Measurements from ENCODE around the gene CIB4. TPM values are rescaled to one million over a fixed set of nuclear protein-coding genes. Genes with fewer than 3 reads are reported as not detected.

The CIB4 gene
- total RNA-seq, 4 donors from 2014 or later = not detected

DNA sequence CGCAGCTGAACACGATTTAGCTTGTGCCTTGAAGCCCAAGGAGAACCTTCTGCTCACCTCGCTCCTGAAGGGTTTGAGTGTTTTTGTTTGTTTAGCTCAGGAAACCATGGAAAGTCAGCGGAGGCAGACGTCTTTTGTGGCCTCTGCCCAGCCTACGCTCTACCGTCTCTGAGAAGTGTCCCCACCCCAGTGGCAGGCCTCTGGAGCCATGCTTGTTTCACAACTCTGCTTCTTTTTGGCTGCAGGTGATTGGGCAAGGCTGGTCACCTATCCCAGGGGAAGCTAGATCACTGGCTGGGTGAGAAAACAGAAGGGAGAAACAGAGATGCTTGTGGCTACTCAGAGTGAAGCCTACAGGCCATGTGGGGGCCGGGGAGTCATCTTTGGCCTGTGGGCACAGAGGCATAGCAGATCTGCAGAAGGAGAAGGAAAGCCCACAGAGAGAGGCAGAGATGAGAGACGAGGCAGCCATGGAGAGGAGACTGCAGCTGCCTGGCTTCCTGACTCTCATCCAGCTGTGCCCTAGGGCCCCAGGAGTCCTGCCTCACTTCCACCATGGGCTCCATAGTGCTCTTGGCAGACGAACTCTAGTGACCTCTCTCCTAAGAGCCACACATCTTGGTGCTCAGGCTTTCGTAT, 50.1 kb downstream of the CIB4 start:
- TF ChIP-seq CTCF (IDR thresholded peaks at IDR 0.05) = no peak
- no peak for ATAC-seq (ENCODE audit: low FRiP score)
- DNase-seq (ENCODE audit: low spot score) = no peak

DNA sequence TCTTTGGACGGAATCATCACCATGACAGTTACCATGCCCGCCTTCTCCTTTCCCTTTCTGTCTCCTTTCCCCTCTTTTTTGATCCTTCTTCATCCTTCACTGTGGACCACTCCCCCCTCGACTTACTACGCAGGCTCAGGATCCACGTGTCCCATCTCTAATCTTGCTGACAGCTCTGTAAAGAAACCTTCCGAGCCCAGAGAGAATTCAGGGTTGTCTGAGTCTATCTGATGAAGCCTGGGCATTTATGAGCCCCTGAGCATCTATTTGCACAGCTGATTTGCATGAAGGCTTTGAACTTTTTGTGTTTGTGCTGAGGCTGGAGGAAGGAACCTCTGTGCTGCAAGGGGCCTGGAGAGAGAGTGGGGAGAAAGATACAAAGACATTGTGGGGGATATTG, 50.7 kb downstream of the CIB4 start:
- ATAC-seq (ENCODE audit: low FRiP score) (no peak), DNase-seq (ENCODE audit: low spot score) (no peak)
- TF ChIP-seq CTCF (IDR thresholded peaks at IDR 0.05) = no peak

DNA sequence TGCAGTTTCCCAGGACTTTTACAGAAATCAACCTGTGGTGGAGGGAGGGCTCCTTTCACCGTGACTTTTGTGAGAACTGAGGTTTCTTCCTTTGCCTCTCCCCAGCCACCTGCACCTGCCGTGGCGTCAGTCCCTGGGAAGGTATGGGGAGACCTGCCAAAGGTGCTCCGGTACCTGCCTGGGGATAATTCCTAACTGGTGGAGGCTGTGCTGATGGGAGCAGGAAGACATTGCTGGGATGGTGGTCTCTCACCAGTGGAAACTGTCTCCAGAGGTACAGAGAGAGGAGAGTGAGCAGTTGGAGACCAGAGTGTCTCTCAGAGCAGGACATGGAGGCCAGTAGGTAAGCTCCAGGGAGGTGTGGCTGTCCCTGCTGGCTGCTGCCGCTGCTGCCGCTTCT, 52.6 kb downstream of the CIB4 start:
- ATAC-seq (ENCODE audit: low FRiP score) (no peak), DNase-seq (ENCODE audit: low spot score) (no peak)
- TF ChIP-seq CTCF (IDR thresholded peaks at IDR 0.05) = no peak

GRCh38 chr2:26587994-26588393, 53.2 kb downstream of the CIB4 start:
- no peak for DNase-seq (ENCODE audit: low spot score)
- TF ChIP-seq CTCF (IDR thresholded peaks at IDR 0.05) = no peak

DNA sequence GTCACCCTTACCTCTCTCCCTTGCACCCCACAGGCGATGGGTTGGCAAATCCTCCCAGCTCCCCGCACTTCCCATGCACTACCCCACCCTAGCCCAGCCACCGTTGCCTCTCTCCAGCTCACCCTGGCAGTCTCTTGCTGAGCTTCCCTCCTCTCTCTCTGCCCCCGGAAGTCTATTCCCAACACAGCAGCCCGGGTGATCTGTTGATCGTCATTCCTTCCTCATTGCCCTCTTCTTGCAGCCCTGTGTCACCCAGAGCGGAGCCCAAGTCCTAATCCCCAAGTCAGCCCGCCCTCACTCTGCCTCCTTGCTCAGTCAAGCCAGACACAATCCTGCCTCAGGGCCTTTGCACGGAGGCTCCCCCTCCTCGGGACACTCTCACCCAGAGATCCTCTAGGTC, 55.2 kb downstream of the CIB4 start:
- DNase-seq (ENCODE audit: low spot score) (no peak), ATAC-seq (ENCODE audit: low FRiP score) (no peak)
- TF ChIP-seq CTCF (IDR thresholded peaks at IDR 0.05) = no peak

More at GRCh38 chr2:26587994-26588393, 53.2 kb downstream of the CIB4 start:
- ATAC-seq (ENCODE audit: low FRiP score) = no peak

DNA sequence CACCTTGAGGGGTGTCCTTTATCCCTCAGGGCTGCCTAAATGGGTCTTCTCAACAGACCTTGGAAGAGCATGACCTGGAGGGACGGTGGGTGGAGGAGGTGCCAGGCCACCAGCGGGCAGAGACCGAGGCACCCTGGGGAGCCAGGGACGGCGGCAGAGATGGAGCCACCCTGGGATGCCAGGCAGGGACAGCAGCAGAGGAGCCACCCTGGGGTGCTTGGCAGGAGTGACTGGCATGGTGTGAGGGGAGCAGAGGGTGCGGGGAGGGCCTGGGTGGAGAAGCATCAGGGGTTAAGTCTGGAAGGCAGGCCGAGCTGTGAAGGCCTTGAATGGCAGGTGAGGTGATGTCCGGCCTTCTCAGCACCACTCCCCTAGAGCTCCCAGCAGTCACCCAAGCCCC, 56.1 kb downstream of the CIB4 start:
- TF ChIP-seq CTCF (IDR thresholded peaks at IDR 0.05) = no peak
- ATAC-seq (ENCODE audit: low FRiP score) (no peak), DNase-seq (ENCODE audit: low spot score) (no peak)

GRCh38 chr2:26584656-26585055, 56.5 kb downstream of the CIB4 start:
- ATAC-seq (ENCODE audit: low FRiP score) = no peak
- DNase-seq (ENCODE audit: low spot score) = no peak
- TF ChIP-seq CTCF (IDR thresholded peaks at IDR 0.05) = no peak

Data from omental fat pad (tissue), 4 donors.